T-helper 22 cell (primary cell): ENCODE results near the gene CALHM5.
A peak's percentile ranks its signal among the peaks of the same experiment; 100 is the strongest.
"Not testable (repeated sequence)": the region's sequence is repeated elsewhere in the genome, so short reads cannot be mapped to it uniquely, and the experiment has no call there.

Experiments used
- DNase-seq: peaks from one replicate; pipeline ENCODE4 v3.0.0-alpha.2; 2020; ENCODE audit warnings: low read depth

The CALHM5 gene, protein sequence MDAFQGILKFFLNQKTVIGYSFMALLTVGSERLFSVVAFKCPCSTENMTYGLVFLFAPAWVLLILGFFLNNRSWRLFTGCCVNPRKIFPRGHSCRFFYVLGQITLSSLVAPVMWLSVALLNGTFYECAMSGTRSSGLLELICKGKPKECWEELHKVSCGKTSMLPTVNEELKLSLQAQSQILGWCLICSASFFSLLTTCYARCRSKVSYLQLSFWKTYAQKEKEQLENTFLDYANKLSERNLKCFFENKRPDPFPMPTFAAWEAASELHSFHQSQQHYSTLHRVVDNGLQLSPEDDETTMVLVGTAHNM

DNA sequence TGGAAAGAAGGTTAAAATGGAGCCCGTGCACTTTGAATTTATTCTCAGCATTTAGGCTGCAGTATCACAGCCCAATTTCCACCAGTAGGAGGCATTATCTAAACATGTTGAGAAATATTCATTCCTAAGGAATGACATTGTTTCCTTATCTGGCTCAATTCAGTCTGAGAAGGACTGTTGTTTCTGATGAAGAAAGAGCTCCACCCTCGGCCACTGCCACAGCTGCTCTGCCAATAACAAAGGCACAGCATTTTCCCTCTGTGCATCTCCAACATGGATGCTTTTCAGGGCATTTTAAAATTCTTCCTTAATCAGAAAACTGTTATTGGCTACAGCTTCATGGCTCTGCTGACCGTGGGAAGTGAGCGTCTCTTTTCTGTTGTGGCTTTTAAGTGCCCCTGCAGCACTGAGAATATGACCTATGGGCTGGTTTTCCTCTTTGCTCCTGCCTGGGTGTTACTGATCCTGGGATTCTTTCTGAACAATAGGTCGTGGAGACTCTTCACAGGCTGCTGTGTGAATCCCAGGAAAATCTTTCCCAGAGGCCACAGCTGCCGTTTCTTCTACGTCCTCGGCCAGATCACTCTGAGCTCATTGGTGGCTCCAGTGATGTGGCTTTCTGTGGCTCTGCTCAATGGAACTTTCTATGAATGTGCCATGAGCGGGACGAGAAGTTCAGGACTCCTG is at the start of gene CALHM5:
TSS of gene CALHM5 (plus strand) at position 216 of the 687 bp plus-strand sequence. CDS start at position 274, 58 bp downstream.
- DNase-seq, result no peak

DNA sequence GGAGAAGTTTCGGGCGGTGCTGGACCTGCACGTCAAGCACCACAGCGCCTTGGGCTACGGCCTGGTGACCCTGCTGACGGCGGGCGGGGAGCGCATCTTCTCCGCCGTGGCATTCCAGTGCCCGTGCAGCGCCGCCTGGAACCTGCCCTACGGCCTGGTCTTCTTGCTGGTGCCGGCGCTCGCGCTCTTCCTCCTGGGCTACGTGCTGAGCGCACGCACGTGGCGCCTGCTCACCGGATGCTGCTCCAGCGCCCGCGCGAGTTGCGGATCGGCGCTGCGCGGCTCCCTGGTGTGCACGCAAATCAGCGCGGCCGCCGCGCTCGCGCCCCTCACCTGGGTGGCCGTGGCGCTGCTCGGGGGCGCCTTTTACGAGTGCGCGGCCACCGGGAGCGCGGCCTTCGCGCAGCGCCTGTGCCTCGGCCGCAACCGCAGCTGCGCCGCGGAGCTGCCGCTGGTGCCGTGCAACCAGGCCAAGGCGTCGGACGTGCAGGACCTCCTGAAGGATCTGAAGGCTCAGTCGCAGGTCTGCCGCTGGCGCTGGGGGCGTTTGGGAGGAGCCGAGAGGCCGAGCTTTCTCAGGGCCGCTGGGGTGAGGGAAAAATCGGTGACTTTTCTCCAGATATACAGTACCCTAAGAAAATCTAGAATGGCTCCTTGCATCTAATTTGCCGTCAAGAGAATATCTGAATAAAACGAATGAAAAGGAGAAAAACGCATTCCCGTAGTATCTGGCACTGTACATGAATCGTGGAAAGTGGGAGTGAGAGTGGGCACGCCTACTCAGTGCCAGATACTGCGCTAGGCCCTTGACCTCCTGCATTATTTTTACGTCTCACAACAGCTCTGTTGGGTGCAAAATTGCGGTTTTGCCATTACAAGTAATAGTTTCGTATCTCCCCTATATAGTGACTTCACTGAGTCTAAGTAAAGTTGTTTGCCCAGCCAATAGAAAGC is 49.2 kb upstream of the CALHM5 start:
- peak; percentile 6 for DNase-seq

DNA sequence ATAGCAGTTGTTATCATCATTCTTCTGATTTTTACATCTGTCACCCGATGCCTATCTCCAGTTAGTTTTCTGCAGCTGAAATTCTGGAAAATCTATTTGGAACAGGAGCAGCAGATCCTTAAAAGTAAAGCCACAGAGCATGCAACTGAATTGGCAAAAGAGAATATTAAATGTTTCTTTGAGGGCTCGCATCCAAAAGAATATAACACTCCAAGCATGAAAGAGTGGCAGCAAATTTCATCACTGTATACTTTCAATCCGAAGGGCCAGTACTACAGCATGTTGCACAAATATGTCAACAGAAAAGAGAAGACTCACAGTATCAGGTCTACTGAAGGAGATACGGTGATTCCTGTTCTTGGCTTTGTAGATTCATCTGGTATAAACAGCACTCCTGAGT is 48.1 kb upstream of the CALHM5 start:
- DNase-seq, result no peak

DNA sequence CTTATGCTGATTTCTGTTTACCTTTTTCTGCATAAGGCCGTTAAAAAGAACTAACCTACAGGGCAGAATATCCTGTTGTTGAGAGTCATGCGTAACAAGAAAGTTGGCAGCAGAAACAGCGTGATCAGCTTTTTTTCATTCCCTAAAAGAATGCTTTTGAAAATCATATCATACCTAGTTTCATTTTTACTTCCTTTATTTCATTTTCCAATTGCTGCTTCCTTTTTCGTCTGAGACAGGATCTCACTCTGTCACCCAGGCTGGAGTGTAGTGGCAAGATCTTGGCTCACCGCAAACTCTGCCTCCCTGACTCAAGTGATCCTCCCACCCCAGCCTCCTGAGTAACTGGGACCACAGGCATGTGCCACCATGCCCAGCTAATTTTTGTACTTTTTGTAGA is 46.2 kb upstream of the CALHM5 start:
- DNase-seq, result no peak

DNA sequence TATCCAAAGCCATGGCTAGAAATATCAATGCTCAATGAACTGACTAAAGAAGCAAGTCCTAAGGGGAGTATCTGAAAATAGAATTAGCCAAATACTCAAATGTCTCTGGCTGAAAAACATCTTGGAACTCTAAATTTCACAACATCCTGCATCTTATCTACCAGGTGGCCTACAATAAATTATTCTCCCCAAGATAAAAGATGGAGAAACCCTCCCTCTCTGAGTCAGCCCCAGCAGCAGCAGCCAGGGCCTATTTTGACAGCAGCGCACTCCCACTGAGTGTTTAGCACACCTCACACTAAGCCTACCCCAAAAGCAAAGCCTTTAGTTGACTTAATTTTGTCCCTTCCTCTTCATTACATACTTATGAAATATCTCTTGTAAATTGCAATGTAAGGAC is 44.3 kb upstream of the CALHM5 start:
- DNase-seq, result no peak

DNA sequence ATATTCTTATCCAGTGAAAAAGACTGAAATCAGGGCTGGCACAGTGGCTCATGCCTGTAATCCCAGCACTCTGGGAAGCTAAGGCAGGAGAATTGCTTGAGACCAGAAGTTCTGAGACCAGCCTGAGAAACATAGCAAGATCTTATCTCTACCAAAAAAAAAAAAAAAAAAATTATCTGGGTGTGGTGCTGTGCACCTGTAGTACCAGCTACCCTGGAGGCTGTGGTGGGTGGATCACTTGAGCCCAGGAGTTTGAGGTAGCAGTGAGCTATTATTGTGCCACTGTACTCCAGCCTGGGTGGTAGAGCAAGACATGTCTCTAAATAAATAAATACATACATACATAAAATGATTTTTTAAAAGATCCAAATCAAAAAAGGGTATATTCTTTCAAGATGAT is 43.9 kb upstream of the CALHM5 start:
- no peak for DNase-seq

DNA sequence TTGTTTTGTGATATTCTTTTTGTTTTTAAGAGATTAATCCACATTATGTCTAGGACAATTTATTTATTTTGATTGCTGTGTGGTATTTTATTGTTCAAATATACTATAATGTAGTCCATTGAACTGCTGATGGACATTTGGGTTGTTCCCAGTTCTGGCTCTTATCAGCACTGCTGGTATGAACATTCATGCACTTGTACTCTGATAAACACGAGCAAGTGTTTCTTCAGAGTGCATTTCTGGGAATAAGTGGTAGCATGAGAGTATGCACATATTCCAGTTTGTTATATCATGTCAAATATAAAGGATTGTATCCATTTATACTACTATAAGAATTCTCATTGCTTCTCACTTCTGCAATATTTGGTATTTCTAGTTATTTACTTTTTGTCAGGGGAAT is 43.1 kb upstream of the CALHM5 start:
- DNase-seq, result no peak

DNA sequence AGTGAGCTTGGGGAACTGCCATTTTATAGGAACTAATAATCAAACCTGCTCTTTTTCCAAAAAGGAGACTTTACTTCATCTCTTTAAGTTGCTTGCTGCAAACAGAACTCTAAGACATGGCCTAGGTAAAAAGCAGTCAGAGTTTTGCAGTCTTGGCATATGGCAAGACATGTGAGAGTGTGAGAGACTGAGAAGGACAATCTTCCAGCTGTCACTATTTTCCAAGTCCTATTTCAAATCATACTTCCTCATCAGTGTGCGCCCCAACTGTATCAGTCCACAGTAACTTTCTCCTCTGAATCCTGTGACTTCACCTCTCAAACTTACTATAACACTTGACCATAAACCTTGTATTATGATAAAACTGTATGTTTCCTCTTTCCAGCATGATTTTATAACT is 39.9 kb upstream of the CALHM5 start:
- DNase-seq, result no peak

DNA sequence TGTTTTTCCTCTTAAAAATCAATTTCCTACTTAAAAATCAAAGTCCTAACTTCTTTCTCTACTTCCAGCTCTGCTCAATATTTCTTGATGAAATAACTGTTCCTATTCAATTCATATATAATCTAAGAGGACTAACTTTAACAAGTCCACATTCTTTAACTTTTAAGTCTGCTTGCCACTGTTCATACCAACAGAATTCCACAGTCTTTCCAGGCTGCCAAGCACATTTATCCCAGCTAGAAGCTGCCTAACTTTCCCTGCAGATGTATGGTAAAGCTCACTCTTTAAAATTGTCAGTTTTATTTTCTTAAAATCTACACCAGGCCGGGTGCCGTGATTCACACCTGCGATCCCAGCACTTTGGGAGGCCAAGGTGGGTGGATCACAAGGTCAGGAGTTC is 38.7 kb upstream of the CALHM5 start:
- DNase-seq, result no peak

DNA sequence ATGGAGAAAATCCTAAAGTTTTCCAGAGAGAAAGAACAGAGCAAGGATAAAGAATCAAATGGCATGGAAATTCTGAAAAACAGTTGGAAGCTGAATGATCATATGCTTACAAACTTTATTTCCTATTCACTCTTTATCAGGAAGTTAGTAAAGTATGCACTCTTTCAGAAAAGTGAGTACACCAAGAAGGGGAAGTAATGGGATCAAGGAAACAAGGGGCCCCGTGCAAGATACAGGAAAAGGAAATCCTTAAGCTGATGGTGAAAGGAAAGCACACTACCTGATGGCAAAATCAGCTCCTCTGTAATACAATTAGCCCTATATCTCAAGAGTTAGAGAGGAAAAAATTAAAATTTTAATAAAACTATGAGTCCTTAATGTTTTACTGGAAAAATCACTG is 36.3 kb upstream of the CALHM5 start:
- no peak for DNase-seq

DNA sequence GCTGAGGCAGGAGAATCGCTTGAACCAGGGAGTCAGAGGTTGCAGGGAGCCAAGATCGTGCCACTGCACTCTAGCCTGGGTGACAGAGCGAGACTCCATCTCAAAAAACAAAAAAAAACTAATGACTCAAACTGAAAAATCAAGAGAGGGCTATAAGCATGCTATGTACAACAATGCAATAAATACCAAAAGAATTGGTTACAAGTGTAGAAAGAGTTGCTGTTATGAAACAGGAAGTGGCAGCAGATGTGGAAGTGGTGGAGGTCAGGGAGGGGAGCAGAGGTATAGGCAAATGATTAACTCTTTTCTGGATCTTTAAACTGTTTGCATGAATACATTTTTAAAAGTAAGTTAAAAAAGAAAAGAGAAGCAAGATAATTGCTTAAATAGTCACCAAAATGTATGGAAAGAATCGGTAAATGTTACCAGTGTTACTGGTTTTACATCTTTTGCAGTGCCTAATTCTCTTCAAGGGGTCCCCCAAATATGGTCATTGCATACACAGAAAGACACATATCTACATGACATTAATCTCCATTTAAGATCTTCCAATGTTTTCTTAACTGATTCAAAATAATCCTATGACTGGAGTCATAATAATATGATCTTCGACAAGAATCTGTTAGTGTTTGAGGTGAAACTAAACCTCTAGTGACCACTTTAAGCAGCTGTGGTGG is 35.3 kb upstream of the CALHM5 start:
- no peak for DNase-seq

DNA sequence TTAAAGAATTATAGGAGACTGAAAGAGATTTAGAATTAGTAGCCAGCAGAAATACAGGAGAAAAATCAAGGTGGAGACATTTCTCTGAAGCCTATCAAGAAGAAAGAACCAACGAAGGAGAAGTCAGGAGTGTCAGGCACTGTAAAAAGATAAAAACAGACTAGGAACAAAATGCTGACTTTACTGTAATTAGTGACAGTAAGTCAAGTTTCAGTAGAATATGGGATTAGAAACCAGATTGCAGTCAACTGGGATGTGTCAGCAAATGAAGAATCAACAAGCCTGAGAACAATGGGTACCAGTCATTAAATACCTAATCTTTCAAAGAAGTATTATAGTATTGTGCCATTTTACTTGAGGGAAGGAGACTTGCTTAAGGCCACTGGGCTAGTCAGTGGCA is 28.7 kb upstream of the CALHM5 start:
- DNase-seq, result no peak

DNA sequence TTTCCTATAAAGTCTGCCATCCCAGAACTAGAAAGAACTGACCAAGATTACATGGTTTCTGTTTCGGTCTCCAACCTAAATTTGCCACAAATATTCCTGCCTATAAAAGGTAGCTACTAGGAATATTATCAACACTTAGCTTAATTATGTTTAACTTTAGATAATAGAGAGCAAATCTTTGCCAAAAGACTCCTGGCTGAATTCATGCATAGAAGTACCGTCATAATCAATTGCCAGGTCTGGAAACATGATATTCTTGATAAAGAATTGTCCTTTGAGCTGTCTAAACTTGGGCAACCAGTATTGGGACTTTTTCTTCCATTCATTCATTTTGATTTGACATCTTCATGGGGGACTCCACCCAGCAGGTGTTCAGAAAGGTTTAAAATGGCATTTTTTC is 27.8 kb upstream of the CALHM5 start:
- DNase-seq, result no peak

DNA sequence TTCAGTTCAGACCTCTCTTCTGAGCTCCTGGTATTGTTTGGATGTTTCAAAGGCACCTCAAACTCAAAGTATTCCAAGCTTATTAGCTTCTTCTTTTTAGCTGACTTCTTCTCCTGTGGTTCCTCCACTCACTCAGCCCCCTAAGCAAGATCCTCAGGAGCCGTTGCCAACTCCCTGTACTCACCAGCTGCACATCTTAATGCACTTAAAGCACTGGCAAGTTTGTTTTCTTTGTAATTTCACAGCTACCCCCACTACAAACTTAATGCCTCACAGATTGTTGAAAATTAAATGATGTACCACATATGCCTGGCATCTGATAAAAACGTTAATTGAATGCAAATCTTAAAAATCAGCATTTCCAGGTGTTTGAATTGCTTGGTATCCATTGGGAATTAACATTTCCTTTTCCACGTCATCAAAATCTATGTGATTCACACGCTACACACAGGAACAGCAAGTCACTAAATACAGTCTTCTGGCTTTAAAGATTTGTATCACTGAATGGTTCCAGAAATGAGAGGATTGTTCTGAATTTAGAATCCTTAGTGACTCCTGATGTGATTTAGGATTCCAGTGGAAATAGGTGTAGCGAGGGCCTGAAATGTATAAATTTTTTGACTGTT is 25.8 kb upstream of the CALHM5 start:
- DNase-seq, result no peak

DNA sequence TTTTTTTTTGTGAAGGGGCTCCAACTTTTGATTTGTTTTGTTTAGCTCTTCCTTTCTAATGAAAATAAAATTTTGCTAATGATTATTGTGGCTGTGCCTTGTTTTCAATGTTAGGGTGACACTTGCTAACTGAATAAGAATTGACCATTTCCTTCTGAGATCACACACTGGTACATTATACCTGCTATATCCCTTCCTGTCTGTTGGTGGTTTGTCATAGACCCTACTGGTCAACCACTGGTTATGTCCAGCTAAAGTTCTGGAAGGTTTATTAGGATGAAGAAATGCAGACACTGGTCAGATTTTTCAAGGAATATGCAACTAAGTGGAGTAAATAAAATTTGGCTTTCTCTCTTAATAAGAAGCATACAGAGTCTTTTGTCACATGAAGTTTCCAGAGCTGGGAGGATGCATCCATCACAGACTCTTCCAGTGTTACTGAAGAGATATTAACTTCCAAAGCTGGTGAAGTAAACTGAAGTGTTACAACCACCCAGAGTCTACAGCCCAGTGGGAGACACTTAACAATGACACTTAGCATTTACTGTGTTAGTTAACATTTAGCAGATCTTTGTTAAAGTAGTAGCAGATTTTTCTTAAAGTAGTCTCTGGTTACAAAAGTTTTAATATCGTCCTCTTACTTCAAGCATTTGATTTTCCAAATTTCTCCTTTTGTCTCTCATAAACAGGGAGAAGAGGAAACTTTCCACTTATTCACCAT is 19.7 kb upstream of the CALHM5 start:
- DNase-seq, result no peak

DNA sequence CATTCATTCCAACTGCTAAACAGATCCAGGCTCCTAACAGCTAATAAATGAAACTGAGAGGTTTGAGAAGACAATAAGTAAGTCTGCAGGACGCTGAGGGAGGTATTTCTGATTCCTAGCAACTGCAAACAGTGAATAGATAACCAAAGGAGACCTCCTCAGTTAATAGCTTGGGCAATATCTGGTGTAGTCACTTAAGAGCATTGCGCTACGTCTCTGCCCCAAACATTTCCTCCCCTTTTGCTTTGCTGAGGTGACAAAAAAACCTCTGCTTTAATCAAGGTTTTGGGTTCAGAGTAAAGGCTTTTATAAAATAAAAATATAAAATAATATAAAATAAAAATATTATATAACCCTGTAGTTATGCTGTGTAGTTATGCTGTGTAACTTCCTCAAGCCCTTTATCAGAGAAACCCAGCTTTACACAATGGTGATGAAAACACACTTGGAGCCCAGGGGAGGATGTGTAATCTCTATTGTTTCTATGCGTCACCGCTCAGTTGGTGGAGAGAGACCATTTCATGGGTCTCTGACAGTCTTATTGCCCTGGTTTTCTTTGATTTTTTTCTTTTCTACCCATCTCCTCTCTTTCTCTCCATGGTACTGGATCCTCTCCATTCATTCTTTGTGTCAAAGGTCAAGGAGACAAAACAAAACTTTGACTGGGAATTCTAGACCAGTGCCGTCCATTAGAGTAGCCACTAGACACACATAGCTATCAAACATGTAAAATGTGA is 18.9 kb upstream of the CALHM5 start:
- no peak for DNase-seq

DNA sequence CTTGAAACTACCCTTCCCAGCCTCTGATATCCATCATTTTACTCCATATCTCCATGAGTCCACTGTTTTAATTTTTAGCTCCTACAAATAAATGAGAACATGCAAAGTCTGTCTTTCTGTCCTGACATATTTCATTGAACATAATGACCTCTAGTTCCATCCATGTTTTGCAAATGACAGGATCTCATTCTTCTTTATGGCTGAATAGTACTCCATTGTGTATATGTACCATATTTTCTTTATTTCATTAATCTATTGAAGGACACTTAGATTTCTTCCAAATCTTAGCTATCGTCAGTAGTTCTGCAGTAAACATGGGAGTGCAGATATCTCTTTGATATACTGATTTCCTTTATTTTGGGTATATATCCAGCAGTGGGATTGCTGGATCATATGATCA is 16.3 kb upstream of the CALHM5 start:
- DNase-seq, result not testable (repeated sequence)

DNA sequence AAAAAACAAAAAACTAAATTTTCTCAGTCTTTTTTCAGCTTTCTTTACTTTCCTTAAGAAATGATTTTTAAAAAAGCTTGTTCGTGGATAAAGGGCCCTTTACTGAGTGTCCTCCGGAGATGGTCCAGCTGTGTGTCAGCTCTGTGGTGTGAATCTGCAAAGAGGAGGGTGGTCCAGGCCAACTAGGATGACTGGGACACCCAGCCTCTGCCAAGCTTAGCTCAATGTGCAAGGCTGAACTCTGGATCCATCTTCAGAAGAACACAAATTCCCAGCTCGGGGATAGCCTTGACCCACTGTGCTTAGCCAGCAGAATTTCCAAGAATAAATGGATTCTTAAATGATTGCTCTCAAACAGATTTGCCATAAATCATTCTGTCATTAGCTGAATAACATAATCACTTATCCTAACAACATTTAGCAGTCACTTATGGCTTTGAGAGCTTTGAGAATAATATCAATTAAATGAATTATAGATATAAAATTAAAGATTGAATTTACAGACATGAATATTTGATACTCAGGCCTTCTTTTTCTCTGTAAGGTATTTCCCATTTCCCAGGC is 14.2 kb upstream of the CALHM5 start:
- DNase-seq, result no peak

DNA sequence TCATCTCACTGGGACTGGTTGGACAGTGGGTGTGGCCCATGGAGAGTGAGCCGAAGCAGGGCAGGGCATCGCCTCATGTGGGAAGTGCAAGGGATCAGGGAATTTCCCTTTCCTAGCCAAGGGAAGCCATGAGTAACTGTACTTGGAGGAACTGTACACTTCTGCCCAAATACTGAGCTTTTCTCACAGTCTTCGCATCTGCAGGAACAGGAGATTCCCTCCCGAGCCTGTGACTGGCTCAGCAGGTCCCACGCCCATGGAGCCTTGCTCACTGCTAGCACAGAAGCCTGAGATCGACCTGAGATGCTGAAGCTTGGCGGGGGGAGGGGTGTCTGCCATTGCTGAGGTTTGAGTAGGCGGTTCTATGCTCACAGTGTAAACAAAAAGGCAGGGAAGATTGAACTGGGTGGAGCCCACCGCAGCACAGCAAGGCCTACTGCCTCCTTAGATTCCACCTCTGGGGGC is 10.4 kb upstream of the CALHM5 start:
- no peak for DNase-seq

DNA sequence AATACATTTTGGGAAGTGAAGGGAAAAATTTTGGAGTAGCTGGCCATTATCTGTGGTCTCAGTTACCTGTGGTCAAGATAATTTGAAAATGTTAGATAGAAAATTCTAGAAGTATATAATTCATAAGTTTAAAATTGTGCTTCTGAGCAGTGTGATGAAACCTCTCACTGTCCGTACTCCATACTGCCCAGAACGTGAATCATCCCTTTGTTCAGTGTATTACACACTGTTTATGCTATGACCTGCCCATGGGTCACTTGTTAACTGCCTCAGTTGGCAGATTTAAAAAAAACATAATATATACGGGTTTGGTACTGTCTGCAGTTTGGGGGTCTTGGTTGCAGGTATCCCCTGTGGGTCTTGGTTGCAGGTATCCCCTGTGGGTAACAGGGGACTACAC is 4.1 kb upstream of the CALHM5 start:
- no peak for DNase-seq
